Breast epithelium (tissue), 4 donors: Measurements from ENCODE around the gene KLHL36. TPM values are rescaled to one million over a fixed set of nuclear protein-coding genes. Genes with fewer than 3 reads are reported as not detected.
"Not testable (repeated sequence)": the region's sequence is repeated elsewhere in the genome, so short reads cannot be mapped to it uniquely, and the experiment has no call there.

Experiments
- DNase-seq, 2 donors: peaks; one replicate each; pipeline ENCODE4 v3.0.0-alpha.2; 2019; ENCODE audit warnings: low spot score in 2 of 2
- H3K27ac ChIP-seq, 2 donors: fragments of 200-600 bp; sonication (generic) in 1 of 2; one replicate each; pipeline ENCODE4 v1.5.1; 2016 to 2019; ENCODE audit warnings: mild to moderate bottlenecking in 1 of 2
- H3K27me3 ChIP-seq, 2 donors: fragments of 200-600 bp; sonication (generic) in 1 of 2; one replicate each; pipeline versions ENCODE4 v1.5.1 to v1.6.0; 2017 to 2019; ENCODE audit warnings: control low read depth in 1 of 2, mild to moderate bottlenecking in 1 of 2
- H3K36me3 ChIP-seq: fragments of 200-600 bp; one replicate; pipeline ENCODE4 v1.5.1; 2019
- H3K4me1 ChIP-seq, 2 donors: fragments of 200-600 bp; sonication (generic); one replicate each; pipeline ENCODE4 v1.5.1; 2016 to 2019; ENCODE audit warnings: control low read depth in 1 of 2
- H3K4me3 ChIP-seq, 3 donors: fragments of 200-600 bp; sonication (generic); 1 replicate in 2 of 3; 2 replicates in 1 of 3; pipeline ENCODE4 v1.5.1; 2016 to 2019; ENCODE audit warnings: mild to moderate bottlenecking in 3 of 3, moderate library complexity in 2 of 3
- H3K9me3 ChIP-seq, 2 donors: fragments of 200-600 bp; sonication (generic) in 1 of 2; one replicate each; pipeline ENCODE4 v1.5.1; 2016 to 2019; ENCODE audit warnings: control low read depth in 1 of 2
- POLR2A ChIP-seq: fragments of 450-650 bp; IDR thresholded peaks from one replicate; pipeline ENCODE4 v1.6.1; 2016; ENCODE audit warnings: antibody characterized with exemption, mild to moderate bottlenecking, moderate library complexity
- POLR2AphosphoS5 ChIP-seq, 3 donors: sonication (generic); formaldehyde crosslinking; IDR thresholded peaks; one replicate each; pipeline ENCODE4 v1.6.1; 2017; ENCODE audit warnings: antibody characterized with exemption in 3 of 3
- intact Hi-C: fragments of 100-400 bp; cut with DNase I; formaldehyde crosslinking; loops from one replicate; pipeline ENCODE4 v1.15.1; 2023; ENCODE audit warnings: low total_unique reads
- total RNA-seq, 3 donors: library from RNA; depleted of rRNA; stranded (reverse); fragments of >200 nt; gene quantifications; one replicate each; pipeline ENCODE4 v1.1.0, GENCODE V29; 2016
- TF ChIP-seq, protein P1 (sequence below), 3 donors: fragments of 450-650 bp; IDR thresholded peaks; one replicate each; pipeline ENCODE4 v1.5.1; 2016 to 2017; ENCODE audit warnings: antibody characterized with exemption in 3 of 3, mild to moderate bottlenecking in 3 of 3, moderate library complexity in 3 of 3

KLHL36 gene
- total RNA-seq, 3 donors from 2014 or later, result 51.5 to 61.4 (median 59.4) TPM

DNA sequence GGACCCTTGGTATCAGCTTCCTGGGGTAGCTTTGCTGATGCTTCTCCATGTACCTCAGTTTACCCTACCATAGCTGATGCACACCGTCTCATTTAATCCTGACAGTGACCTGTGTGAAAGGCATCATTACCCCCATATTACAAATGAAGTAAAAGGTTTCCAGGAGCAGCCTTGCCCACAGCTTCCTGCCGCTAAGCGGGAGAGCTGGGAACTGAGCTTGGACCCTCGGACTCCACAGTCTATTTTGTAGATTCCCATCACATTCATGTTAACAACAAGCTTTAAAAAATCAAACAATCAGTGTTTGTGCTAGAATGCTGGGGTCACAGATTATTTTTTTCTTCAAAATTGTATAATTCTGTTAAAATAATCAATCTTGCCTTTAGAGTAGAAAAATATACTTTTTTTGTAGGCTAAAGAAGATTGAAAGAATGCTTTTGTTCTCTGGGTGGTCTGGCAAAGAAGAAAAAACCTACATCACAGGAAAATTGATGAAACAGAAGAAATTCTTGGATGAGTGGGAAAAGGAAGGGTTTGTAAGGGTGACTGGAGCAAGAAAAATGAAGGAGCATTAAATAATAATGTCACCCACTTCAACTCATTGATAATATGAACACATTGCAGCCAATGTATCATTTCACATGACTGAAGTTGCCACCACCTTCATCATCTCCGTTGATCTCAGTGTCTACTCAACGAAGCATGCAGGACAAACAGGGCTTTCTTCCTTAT lies 41.9 kb downstream of the KLHL36 start:
- no peak for TF ChIP-seq POLR2AphosphoS5 (IDR thresholded peaks at IDR 0.05)
- no peak for TF ChIP-seq POLR2A
- intact Hi-C loops, result no loop called here
- Histone ChIP-seq H3K4me3 (no peak overlapping the region), H3K4me1 (no peaks in the 10 kb centered on the region), H3K27ac (no peak overlapping the region), H3K27me3 (no peaks in the 10 kb centered on the region), H3K9me3 (no peaks in the 10 kb centered on the region), H3K36me3 (no peaks in the 10 kb centered on the region)
- DNase-seq, result no peak

DNA sequence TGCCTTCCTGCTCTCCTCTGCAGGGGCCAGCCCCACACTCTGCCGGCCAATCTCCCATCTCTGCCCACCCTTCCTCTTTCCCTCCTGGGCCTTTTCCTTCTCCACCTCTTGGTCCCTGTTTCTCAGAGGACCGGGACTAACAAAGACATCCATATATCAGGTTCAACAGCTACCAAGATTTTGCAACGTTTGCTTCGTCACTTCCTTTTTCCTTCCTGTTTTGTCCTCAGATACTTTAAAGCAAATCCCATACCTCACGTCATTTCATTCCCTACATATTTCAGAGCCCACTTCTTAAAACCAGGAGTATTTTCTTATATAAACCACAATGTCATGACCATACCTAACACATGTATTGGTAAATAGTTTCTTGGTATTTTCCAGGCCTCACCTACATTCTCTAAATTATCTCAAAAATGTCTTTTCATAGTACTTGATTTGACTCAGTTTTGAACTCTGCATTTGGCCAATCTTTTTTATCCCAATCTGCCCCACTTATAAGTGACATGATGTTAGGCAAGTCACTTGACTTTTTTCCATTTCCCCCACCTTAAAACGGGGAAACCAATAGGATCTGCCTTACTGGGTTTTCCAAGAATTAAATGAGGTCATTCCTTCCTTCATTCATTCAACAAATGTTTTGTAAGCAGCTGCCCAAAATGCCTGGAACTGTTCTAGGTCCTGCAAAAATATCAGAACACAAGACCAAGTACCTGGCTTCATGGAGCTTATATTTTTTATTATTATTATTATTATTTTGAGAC lies 44.3 kb downstream of the KLHL36 start:
- H3K27me3 ChIP-seq, result no peaks in the 10 kb centered on the region
- no peak overlapping the region for H3K4me3 ChIP-seq
- H3K27ac ChIP-seq, result no peak overlapping the region
- TF ChIP-seq POLR2AphosphoS5 (IDR thresholded peaks at IDR 0.05) (no peak), POLR2A (no peak)
- TF ChIP-seq, protein P1, sequence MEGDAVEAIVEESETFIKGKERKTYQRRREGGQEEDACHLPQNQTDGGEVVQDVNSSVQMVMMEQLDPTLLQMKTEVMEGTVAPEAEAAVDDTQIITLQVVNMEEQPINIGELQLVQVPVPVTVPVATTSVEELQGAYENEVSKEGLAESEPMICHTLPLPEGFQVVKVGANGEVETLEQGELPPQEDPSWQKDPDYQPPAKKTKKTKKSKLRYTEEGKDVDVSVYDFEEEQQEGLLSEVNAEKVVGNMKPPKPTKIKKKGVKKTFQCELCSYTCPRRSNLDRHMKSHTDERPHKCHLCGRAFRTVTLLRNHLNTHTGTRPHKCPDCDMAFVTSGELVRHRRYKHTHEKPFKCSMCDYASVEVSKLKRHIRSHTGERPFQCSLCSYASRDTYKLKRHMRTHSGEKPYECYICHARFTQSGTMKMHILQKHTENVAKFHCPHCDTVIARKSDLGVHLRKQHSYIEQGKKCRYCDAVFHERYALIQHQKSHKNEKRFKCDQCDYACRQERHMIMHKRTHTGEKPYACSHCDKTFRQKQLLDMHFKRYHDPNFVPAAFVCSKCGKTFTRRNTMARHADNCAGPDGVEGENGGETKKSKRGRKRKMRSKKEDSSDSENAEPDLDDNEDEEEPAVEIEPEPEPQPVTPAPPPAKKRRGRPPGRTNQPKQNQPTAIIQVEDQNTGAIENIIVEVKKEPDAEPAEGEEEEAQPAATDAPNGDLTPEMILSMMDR (IDR thresholded peaks at IDR 0.05), result no peak
- intact Hi-C loops, result no loop called here
- DNase-seq, result no peak
- H3K4me1 ChIP-seq, result no peaks in the 10 kb centered on the region
- no peaks in the 10 kb centered on the region for H3K9me3 ChIP-seq
- H3K36me3 ChIP-seq, result no peaks in the 10 kb centered on the region

DNA sequence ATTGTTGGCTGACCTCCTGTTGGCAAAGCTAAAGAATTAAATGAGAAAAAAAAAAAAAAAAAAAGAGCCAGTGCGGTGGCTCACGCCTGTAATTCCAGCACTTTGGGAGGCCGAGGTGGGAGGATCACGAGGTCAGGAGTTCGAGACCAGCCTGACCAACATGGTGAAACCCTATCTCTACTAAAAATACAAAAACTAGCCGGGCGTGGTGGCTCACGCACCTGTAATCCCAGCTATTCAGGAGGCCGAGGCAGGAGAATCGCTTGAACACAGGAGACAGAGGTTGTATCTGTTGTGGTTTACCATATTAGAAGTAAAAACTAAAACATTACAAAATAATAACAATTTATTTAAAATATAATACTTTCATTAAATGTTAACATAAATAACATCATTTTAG lies 45.6 kb downstream of the KLHL36 start:
- H3K4me3 ChIP-seq, DNase-seq, intact Hi-C loops: not testable (repeated sequence)

DNA sequence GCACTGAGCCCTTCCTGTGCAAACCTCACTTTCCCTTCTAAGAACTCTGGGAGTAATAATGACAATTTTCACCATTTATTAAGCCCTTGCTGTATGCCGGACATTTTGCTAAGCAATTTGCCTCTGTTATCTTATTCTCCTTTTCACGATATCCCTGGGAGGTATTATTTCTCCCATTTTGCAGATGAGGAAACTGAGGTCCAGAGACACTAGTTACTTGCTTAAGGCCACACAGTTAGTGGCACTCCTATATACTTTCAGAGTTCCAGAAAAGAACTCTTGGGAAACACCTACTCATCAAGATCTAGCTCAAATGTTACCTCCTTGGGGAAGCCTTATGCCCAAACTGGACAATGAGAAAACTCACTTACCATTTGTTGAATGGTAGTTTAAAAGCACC lies 46.7 kb downstream of the KLHL36 start:
- TF ChIP-seq, protein P1 (IDR thresholded peaks at IDR 0.05), result no peak
- TF ChIP-seq POLR2AphosphoS5 (IDR thresholded peaks at IDR 0.05), result no peak
- TF ChIP-seq POLR2A, result no peak
- Histone ChIP-seq H3K4me3 (no peak overlapping the region), H3K9me3 (no peaks in the 10 kb centered on the region), H3K36me3 (no peaks in the 10 kb centered on the region), H3K27ac (no peak overlapping the region), H3K4me1 (peaks cover 0 to 5% of the 10 kb centered on the region in 2 donors), H3K27me3 (no peaks in the 10 kb centered on the region)
- intact Hi-C loops, result no loop called here
- no peak for DNase-seq

More for the DNA sequence above, 45.6 kb downstream of the KLHL36 start:
- H3K36me3 ChIP-seq, H3K9me3 ChIP-seq, H3K4me1 ChIP-seq, H3K27ac ChIP-seq, H3K27me3 ChIP-seq: not testable (repeated sequence)

DNA sequence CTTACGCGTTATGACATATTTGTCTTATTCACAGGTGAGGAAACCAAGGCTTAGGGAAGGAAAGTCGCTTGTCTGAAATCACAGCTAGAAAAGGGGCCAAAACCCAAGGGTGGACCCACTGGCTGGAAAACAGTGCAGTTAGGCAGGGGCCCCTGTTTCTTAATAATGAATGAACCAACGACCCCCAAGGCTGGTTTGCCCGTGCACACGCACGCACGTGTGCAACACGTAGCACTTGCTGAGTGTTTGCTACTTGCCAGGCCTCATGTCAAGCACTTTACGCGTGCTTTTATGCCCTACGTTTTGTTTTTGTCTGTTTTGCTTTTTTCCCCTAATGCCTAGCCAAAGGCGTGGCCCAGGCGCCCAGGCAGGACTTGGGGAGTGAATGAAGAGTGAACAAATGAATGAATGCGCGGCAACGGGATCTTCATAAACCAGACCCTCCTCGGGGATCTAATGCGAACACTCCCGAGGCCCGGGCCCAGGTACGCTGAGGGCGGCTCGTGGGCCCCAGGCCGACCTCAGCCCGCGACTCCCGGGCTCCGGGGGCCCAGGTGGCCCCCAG lies 50.9 kb downstream of the KLHL36 start:
- Histone ChIP-seq H3K4me3 (peak overlapping the region; percentile 95 to 100 (median 99)), H3K9me3 (no peaks in the 10 kb centered on the region), H3K27me3 (no peaks in the 10 kb centered on the region), H3K36me3 (no peaks in the 10 kb centered on the region), H3K4me1 (peaks cover 5 to 9% of the 10 kb centered on the region in 2 donors), H3K27ac (peak overlapping the region in 1 of 2 donors; percentile 96)
- no peak for TF ChIP-seq POLR2AphosphoS5 (IDR thresholded peaks at IDR 0.05)
- no peak for TF ChIP-seq POLR2A
- TF ChIP-seq, protein P1 (IDR thresholded peaks at IDR 0.05), result no peak
- no peak for DNase-seq
- intact Hi-C loops, result no loop called here
